Retinal pigment epithelial cell (primary cell): Measurements from ENCODE around the gene PPP2R5B.

Experiments
- DNase-seq: peaks from one replicate; pipeline ENCODE4 v3.0.0-alpha.2; 2010; ENCODE audit warnings: low read depth
- H3K4me3 ChIP-seq: 2 replicates; pipeline ENCODE4 v1.5.1; 2011; ENCODE audit warnings: mild to moderate bottlenecking, low read length, control low read depth, moderate library complexity
- TF ChIP-seq, protein P1 (sequence below): conservative IDR thresholded peaks from 2 replicates; pipeline ENCODE4 v1.5.1; 2011; ENCODE audit warnings: low read depth, low read length, control low read depth, inconsistent platforms

Gene PPP2R5B

DNA sequence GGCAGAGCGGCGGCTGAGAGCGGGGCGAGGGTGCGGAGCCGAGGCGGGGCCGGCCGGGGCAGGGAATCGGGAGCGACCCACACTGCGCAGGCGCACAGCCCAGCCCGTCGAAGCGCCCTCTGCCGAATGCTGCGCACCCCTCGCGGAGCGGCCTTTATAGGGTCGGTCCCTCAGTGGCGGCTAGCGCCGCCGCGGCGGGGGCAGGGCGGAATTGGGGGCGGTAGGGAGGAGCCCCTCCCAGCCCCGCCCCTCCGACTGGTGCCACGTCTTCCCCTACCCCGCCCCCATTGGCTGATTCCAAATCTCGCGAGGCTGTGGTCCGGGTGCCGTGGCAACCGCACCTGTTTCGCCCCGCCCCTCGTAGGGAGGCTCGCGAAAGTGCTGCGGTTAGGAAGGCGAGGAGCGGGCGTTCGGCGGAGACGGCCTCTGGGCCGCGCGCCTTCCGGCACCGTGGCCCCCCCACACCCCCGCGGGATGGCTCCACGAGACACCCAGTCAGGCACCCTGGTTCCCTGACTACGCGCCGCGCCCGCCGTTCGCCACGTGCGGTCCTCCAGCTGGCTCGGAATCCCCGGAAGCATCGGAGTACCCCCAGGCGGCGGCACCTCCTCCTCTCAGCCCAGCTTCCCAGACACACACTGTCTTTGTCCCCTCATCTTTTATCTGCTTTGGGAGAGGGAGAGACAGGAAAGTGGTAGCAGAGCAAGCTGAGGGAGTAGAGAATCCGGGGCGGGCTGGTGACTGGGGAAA lies 45.8 kb upstream of the PPP2R5B start, which contains the start of gene EHD1:
EHD1 (minus strand) TSS at position 128 of the 750 bp plus-strand sequence. CDS start 157 bp downstream, outside the sequence.
- TF ChIP-seq, protein P1, sequence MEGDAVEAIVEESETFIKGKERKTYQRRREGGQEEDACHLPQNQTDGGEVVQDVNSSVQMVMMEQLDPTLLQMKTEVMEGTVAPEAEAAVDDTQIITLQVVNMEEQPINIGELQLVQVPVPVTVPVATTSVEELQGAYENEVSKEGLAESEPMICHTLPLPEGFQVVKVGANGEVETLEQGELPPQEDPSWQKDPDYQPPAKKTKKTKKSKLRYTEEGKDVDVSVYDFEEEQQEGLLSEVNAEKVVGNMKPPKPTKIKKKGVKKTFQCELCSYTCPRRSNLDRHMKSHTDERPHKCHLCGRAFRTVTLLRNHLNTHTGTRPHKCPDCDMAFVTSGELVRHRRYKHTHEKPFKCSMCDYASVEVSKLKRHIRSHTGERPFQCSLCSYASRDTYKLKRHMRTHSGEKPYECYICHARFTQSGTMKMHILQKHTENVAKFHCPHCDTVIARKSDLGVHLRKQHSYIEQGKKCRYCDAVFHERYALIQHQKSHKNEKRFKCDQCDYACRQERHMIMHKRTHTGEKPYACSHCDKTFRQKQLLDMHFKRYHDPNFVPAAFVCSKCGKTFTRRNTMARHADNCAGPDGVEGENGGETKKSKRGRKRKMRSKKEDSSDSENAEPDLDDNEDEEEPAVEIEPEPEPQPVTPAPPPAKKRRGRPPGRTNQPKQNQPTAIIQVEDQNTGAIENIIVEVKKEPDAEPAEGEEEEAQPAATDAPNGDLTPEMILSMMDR = peak; percentile 58
- peak; percentile 86 for DNase-seq

DNA sequence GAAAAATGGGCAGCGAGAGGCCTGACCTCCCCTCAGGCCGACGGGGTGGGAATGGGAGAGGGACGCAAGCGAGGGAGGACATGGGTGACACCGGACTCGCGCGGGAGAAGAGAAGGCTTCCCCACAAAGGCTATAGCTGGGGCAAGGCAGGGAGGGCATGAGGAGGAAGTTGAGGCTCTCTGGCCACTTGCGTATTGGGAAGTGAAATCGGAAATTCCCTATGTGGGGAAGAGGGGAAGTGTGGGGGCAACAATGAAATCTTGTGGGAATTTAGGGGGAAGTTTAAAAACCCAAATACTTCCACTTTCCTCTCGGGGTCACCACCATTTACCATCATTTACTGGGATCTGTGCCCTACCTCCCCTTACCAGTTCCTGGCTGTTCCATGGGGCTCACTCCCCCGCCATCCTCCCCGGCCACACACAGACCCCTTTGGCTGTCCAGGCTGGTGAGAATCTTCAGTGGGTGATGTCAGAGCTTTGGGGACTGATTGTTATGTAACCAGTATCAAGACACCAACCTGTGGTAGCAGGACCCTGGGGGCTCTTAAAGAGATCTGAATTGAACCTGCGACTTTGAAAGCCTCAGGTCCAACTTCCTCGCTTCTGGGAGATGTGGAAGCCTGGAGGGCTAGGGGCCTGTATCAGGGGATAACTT lies 45.1 kb upstream of the PPP2R5B start:
- TF ChIP-seq, protein P1 = no peak
- peak overlapping the region; percentile 75 for H3K4me3 ChIP-seq
- no peak for DNase-seq

More for the DNA sequence above, 45.8 kb upstream of the PPP2R5B start, which contains the start of gene EHD1:
- peak within 1 kb of the TSS; percentile 95 for H3K4me3 ChIP-seq

DNA sequence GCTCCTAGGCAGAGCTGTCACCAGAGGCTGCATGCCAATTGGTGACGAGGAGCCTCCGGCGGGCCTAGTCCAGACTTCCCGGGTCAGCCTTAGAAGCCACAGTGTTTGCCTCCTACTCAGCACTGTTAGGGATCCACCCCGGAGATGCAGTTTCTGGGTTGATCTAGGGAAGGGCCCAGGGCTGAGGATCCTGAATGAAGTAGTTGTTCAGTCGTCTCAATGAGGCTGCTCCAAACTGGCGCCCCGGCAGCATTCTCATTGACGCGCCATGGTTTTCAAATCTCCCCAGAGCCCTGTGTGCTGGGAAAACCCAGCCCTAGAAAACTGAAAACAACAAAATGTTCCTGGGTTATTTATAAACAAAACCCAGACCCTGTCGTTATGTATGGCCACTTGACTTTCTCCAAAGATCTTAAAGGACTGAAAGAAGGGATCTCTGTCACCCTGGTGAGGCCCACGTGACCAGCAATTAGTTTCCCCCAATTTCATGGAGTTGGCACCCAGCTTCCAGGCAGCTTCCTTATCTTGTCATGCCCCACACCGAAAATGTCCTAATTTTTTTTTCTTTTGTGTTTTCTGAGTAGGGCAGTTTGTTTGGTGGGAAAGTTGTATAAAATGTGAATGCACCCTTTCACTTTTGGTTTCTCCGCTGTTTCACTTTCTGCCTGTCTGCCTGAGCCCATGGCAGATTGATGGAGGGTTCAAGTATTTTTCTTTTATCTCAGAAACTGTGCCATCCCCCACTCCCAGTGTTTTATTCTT lies 44.1 kb upstream of the PPP2R5B start:
- DNase-seq = no peak
- TF ChIP-seq, protein P1 = no peak
- H3K4me3 ChIP-seq = no peak overlapping the region

DNA sequence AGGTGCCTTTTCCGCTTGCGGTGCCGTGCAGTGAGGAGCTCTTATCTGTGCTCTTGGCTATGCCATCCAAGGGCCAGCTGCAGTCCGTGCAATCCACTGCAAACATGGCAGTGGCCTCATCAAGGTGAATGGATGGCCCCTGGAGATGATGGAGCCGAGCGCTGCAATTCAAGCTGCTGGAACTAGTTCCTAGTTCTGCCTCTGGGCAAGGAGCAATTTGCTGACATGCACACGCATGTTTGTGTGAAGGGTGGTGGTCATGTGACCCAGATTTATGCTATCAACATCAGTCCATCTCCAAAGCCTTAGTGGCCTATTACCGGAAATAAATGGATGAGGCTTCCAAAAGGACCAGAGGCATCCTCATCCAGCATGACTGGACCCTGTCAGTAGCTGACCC lies 43.0 kb upstream of the PPP2R5B start:
- no peak overlapping the region for H3K4me3 ChIP-seq
- TF ChIP-seq, protein P1 = no peak
- no peak for DNase-seq

DNA sequence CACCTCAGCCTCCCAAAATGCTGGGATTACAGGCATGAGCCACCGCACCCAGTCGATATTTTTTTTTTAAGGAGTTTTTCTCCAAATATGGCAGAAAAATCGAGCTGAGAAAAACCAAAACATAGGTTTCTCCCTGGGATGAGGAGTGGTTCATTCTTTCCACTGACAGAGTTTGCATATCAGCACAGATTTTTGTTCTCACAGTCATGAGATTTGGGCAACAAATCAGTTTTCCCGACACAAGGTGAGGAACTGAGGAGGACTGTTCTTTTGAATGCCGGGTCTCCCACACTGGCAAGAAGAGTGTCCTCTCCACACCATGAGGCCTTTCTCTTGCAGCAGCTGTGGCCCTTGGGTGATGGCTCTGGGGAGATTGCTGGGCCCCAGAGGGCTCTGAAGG lies 42.2 kb upstream of the PPP2R5B start:
- no peak overlapping the region for H3K4me3 ChIP-seq
- TF ChIP-seq, protein P1 = no peak
- DNase-seq = no peak

DNA sequence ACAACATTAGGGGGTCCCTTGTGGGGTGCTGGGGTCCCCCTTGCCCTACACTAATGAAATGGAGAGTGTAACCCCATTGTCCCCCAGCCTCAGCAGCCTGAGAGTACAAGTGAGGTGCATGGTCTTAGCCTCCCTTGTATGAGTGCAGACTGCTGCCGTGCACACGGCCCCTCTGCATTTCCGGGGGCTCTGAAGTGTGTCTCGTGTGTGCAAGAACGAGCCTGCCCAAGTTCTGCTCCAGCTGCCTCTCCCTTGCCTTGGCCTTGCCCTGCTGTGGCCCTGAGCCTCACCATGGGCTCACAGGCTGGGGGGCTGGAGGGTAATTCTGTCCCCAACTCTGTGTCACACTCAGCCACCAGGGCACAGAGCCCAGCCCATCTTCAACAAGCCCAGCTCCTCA lies 40.9 kb upstream of the PPP2R5B start:
- no peak for DNase-seq
- no peak overlapping the region for H3K4me3 ChIP-seq
- TF ChIP-seq, protein P1 = no peak
